Measurements from ENCODE around the gene MRPL1. TPM values are rescaled to one million over a fixed set of nuclear protein-coding genes. Genes with fewer than 3 reads are reported as not detected.

MRPL1 gene
- total RNA-seq, 1 experiment from 2014 or later, result 42.0 TPM

- H3K36me3 Mint-ChIP-seq (ENCODE audit: insufficient read depth, unreplicated experiment), result peaks cover 6% of the 10 kb centered on the region
- no TSS peak for BruUV-seq (replicated peaks)
- H3K4me3 Mint-ChIP-seq (ENCODE audit: unreplicated experiment), result no peak overlapping the region
- ChIA-PET CTCF (no interaction called here), POLR2A (no interaction called here)
- intact Hi-C loops (cut with micrococcal nuclease; ENCODE audit: unreplicated experiment), result no loop called here
- peak overlapping the region; percentile 43 for H3K27ac Mint-ChIP-seq (ENCODE audit: unreplicated experiment)
- peaks cover 17% of the 10 kb centered on the region for H3K9me3 Mint-ChIP-seq (ENCODE audit: unreplicated experiment)
- no peaks in the 10 kb centered on the region for H3K9me3 ChIP-seq
- H3K27me3 Mint-ChIP-seq (ENCODE audit: insufficient read depth, unreplicated experiment), result no peaks in the 10 kb centered on the region
- no peak overlapping the region for H3K4me3 ChIP-seq (ENCODE audit: low read depth, low read length)
- no peak for TF ChIP-seq CTCF (IDR thresholded peaks at IDR 0.05; ENCODE audit: insufficient read depth in 1 of 2, low read depth in 1 of 2, low read length in 1 of 2, severe bottlenecking in 1 of 2, unreplicated experiment in 1 of 2)
- peaks cover 7% of the 10 kb centered on the region for H3K4me1 ChIP-seq
- no peaks in the 10 kb centered on the region for H3K27me3 ChIP-seq (replicated peaks; ENCODE audit: control insufficient read depth, insufficient read depth, low read length)
- no peaks in the 10 kb centered on the region for H3K36me3 ChIP-seq (ENCODE audit: control insufficient read depth, insufficient read depth, low read length)
- DNase-seq, result peak in 1 of 2 experiments; percentile 15
- H3K4me1 Mint-ChIP-seq (ENCODE audit: low read depth, unreplicated experiment), result peaks cover 28% of the 10 kb centered on the region
Measured at GRCh38 chr4:77921701-77922100, 59.1 kb downstream of the MRPL1 start.

DNA sequence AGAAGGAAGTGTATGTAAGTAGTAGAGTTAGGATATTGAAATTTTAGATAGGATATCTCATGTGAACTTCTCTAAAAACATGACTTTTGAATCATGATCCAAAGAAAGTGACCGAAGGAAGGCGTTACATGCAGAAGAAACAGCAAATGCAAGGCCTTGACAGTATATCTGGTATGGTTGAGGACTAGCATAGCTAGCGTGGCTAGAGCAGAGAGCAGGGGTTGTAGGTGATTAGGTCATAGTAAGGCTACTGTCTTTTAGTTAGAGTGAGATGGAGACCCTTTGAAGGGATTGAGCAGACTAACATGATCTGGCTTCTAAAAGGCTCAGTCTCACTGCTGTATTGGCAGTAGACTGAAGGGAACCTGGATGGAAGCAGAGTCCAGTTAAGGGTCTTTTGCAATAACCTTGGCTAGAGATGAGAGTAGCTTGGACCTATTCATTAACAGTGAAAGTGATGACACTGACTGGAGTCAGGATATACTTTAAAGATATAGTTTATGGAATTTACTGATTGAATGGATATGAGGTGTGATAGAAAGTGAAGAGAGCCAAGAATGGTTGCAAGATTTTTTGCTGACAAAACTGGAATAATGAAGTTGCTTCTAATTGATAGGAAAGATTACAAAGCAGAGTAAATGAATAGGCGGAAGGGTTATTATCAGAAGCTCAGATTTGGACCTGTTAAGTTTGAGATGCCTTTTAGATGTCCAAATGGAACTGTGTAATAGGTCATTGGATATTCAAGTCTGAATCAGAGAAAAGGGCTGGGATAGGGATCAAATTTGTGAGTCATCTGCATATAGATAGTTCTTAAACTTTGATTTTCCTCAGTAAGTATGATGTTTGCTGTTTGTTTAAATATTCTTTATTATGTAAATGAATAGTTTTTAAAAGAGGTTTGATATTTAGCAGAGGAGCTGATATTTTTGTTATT is 59.8 kb downstream of the MRPL1 start:
- peaks cover 10% of the 10 kb centered on the region for H3K36me3 Mint-ChIP-seq (ENCODE audit: insufficient read depth, unreplicated experiment)
- H3K27me3 ChIP-seq (replicated peaks; ENCODE audit: control insufficient read depth, insufficient read depth, low read length), result no peaks in the 10 kb centered on the region
- H3K27me3 Mint-ChIP-seq (ENCODE audit: insufficient read depth, unreplicated experiment), result no peaks in the 10 kb centered on the region
- intact Hi-C loops (cut with micrococcal nuclease; ENCODE audit: unreplicated experiment), result no loop called here
- BruUV-seq (replicated peaks), result no TSS peak
- ChIA-PET POLR2A (no interaction called here), CTCF (no interaction called here)
- H3K4me1 ChIP-seq, result peaks cover 7% of the 10 kb centered on the region
- H3K27ac Mint-ChIP-seq (ENCODE audit: unreplicated experiment), result peak overlapping the region; percentile 43
- H3K36me3 ChIP-seq (ENCODE audit: control insufficient read depth, insufficient read depth, low read length), result no peaks in the 10 kb centered on the region
- H3K4me3 ChIP-seq (ENCODE audit: low read depth, low read length), result no peak overlapping the region
- no peak for TF ChIP-seq CTCF (IDR thresholded peaks at IDR 0.05; ENCODE audit: insufficient read depth in 1 of 2, low read depth in 1 of 2, low read length in 1 of 2, severe bottlenecking in 1 of 2, unreplicated experiment in 1 of 2)
- peaks cover 23% of the 10 kb centered on the region for H3K9me3 Mint-ChIP-seq (ENCODE audit: unreplicated experiment)
- H3K9me3 ChIP-seq, result no peaks in the 10 kb centered on the region
- no peak for DNase-seq
- H3K4me1 Mint-ChIP-seq (ENCODE audit: low read depth, unreplicated experiment), result peaks cover 32% of the 10 kb centered on the region
- no peak overlapping the region for H3K4me3 Mint-ChIP-seq (ENCODE audit: unreplicated experiment)

DNA sequence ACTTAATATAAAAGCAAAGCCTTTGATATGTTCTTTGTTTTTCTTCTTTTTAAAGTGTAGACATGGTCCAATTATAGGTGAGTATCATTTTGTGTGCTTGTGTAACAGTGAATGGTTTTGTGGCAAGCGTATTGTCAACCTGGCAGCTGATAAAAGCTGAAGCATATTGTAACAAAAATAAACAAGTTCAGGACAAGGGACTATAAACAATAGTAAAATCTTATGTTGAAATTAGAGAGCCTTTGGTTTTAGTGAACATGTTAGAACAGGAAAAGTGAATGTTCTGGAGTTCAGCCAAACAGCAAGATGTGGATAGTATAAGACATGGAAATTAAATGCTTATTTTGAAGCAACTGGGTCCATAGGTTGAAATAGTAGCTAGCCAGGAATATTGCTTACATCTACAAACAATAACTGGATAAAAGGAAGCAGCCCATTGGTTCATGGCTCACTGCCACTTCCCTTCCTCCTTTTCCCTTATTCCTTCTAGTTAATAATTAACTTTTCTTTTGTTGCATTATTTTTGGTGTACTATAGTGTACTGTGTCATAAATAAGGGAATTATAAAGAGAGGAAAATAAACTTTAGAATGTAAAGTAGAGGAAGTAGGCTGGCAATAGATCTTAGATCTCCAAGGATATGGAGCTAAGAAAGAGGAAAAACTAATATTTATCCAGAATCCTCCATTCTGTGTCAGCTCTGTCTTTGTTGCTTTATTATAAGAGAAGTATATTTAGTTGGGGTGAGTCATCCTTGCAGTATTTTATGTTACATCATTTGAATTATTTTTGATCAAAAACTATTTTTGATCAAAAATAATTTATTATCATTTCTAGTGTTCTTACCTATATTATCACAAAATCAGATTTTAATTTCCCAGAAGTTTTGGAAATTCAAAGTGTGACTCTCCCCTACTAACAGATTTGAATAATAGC is 65.6 kb downstream of the MRPL1 start:
- ChIA-PET CTCF (no interaction called here), POLR2A (no interaction called here)
- Mint-ChIP-seq H3K36me3 (ENCODE audit: insufficient read depth, unreplicated experiment) (peaks cover 30% of the 10 kb centered on the region), H3K27me3 (ENCODE audit: insufficient read depth, unreplicated experiment) (no peaks in the 10 kb centered on the region), H3K4me1 (ENCODE audit: low read depth, unreplicated experiment) (peaks cover 11% of the 10 kb centered on the region), H3K9me3 (ENCODE audit: unreplicated experiment) (peaks cover 9% of the 10 kb centered on the region), H3K27ac (ENCODE audit: unreplicated experiment) (no peak overlapping the region), H3K4me3 (ENCODE audit: unreplicated experiment) (no peak overlapping the region)
- no TSS peak for BruUV-seq (replicated peaks)
- H3K36me3 ChIP-seq (ENCODE audit: control insufficient read depth, insufficient read depth, low read length), result no peaks in the 10 kb centered on the region; the same call in 1 of the 2 replicates
- no peaks in the 10 kb centered on the region for H3K27me3 ChIP-seq (replicated peaks; ENCODE audit: control insufficient read depth, insufficient read depth, low read length)
- DNase-seq, result no peak
- H3K4me1 ChIP-seq, result peaks cover 5% of the 10 kb centered on the region; the same call in 1 of the 2 replicates
- no peaks in the 10 kb centered on the region for H3K9me3 ChIP-seq
- intact Hi-C loops (cut with micrococcal nuclease; ENCODE audit: unreplicated experiment), result no loop called here
- no peak overlapping the region for H3K4me3 ChIP-seq (ENCODE audit: low read depth, low read length)
- no peak for TF ChIP-seq CTCF (IDR thresholded peaks at IDR 0.05; ENCODE audit: insufficient read depth in 1 of 2, low read depth in 1 of 2, low read length in 1 of 2, severe bottlenecking in 1 of 2, unreplicated experiment in 1 of 2)
